ENCODE measurements around the gene FOXF2. TPM values are rescaled to one million over a fixed set of nuclear protein-coding genes. Genes with fewer than 3 reads are reported as not detected.

FOXF2 gene
- polyA plus RNA-seq, 5 donors, result 56.7 to 78.3 (median 62.7) TPM

DNA sequence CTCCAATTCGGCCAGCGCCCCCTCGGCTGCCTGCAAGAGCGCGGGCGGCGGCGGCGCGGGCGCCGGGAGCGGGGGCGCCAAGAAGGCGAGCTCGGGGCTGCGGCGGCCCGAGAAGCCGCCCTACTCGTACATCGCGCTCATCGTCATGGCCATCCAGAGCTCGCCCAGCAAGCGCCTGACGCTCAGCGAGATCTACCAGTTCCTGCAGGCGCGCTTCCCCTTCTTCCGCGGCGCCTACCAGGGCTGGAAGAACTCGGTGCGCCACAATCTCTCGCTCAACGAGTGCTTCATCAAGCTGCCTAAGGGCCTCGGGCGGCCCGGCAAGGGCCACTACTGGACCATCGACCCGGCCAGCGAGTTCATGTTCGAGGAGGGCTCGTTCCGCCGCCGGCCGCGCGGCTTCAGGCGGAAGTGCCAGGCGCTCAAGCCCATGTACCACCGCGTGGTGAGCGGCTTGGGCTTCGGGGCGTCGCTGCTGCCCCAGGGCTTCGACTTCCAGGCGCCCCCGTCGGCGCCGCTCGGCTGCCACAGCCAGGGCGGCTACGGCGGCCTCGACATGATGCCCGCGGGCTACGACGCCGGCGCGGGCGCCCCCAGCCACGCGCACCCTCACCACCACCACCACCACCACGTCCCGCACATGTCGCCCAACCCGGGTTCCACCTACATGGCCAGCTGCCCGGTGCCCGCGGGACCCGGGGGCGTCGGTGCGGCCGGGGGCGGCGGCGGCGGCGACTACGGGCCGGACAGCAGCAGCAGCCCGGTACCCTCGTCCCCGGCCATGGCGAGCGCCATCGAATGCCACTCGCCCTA is 963 bp downstream of the FOXF2 start:
- DNase-seq, result no peak

DNA sequence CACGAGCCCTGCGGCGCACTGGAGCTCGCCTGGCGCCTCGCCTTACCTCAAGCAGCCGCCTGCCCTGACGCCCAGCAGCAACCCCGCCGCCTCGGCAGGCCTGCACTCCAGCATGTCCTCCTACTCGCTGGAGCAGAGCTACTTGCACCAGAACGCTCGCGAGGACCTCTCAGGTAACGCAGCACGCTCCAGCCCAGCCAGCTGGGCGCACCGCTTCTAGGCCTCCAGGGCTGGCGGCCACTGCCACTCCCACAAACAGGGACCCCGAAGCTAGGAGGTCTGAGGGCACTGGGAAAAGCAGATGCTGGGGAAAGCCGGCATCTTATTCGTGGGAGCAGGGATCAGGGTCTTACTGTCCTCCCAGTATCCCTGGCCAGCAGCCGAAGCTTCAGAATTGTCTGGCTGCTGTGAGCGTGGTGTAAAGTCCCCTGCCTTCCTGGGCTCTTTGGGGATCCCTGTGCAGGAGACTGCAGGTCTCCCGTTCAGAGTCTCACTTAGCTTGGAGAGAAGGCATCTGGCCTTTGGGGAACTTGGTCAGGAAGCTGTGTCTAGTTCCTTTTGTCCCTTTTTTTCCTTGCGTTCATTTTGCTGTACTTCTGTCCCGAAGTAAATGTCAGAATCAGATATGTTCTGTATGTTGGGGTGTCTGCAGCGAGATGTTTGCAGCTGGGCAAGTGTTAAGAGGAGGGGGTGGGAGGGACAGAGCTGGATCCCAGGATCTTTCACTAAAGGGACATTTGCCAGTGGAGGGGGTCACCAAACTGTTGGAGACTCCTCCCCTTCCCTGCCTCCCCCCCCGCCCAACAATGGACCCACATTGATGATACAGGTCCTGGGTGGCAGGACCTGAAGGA is 1.8 kb downstream of the FOXF2 start:
- DNase-seq, result no peak

DNA sequence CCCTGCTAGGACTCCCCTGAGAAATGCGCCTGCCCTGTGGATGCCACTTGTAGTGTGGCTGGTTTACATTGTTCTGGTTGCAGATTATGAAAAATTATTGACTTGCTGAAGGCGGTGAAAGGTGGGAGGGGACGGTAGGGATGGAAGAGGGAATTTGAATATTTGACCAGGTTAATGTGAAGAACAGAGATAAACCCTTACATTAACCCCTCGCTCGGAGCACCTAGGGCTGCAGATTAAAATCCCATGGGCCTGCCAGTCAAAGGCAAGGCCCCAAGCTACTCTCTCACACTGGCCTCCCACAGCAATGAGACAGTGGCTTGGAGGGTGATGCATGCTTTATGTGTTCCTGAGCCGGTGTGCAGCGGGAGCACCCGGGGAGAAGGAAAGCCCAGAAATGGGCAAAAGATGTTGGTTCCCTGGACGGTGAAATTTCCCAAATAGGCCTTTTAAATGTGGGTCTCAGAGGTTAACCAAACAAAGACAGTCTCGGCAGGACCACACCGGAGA is 2.5 kb downstream of the FOXF2 start:
- no peak for DNase-seq

DNA sequence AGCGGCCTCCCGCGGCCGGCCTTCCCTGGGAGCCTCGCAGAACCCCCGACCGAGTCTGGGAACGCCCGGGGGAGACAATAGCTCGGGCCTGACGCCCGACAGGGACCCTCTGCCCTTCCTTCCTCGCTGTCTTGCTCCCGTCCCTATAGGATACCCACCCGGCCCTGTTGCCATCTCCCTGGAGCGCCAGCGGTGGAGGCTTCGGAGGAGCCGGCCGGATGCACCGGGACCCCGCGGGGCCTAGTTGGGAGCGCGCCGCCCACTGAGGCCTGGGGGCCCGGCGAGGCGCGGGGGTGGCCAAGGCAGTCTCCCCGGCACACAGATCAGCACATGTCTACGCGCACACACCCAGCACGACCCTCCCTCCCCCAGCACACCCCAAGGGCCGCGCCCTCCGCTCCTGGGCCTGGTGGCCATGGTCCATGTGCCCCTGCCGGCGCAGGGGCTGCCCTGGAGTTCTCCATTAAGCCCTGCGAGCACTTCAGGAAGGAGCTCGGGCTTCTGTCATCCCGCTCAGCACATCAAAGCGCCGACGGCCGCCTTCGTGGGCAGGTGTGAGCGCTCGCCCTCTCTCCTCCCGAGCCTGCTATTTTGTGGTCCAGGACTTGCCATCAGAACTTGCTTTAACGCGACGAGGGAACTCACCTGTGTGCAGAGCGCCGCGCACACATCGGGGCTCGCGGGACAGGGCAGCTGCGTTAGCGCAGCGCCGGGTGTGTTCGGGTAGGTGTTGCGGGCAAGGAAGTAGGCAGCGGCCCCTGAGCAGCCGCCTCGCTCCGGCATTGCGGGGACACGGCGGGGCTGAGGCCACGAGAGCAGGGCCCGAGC is 3.7 kb downstream of the FOXF2 start:
- peak in 1 of 2 donors; percentile 30 for DNase-seq

DNA sequence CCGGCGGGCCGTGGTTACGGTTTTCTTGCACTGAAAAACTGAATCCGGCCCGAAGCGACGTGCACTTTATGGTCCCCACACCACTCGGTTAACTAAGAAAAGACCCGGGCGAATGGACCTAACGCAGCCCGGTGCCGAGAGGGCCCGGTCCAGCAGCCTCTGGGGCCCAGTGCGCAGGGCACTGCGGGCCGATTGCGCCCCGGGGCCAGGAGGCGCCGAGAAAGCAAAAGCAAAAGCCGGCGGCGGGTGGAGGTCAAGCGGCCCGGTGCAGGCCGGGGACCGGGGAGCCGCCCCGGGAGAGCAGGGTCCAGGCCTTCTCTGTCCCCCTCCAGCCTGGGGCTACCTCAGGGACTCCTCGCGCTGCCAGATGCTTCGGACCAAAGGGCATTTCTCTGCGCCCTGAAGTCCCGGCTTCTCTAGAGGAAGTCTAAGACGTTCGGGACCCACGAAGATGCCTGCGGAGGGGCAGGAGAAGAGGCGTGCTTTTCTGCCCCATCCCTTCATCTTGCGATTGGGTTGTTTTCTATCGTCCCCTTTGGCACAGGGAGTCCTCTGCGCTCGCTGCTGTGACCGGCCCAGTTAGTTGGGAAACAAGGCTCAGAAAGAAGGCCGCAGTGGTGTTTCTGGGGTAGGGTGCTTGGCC is 4.4 kb downstream of the FOXF2 start:
- peak in 1 of 2 donors; percentile 45 for DNase-seq

DNA sequence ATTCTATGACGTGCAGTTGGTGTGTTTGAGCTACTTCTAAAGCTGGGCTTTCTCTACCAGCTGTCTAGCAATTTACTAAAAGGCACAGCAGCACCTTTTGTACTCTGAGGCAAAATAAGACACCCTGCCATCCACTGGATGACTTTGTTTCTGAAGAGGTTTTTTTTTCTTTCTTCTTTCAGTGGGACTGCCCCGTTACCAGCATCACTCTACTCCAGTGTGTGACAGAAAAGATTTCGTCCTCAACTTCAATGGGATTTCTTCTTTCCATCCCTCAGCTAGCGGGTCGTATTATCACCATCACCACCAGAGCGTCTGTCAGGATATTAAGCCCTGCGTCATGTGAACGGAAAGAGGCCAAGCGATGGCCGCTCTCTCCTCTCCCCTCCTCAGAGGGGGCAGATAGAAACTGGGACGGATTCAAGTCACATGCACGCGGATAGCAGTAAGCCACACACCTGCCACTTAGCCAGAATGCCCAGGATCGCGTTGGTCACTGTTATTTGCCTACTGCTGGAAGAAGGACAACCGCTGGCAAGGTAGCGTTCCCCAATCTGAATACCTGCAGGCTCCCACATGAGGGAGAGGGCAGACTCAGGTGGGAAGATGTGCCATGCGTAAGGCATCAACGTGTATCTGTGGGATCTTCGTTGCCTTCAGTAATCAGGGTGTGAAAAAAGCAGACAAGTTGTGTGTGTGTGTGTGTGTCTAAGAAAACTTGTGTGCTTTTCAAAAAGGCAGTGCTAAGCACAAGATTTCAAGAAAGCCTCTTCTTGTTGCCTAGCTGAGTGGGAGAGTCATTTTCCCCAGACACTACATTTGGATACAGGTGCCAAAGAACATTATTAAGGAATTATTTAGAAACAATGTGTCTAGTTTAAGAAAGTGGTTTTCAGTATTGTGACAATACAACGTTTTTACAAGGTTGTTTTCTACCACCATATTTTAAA is 5.4 kb downstream of the FOXF2 start:
- DNase-seq, result peak; percentile 25 to 52

DNA sequence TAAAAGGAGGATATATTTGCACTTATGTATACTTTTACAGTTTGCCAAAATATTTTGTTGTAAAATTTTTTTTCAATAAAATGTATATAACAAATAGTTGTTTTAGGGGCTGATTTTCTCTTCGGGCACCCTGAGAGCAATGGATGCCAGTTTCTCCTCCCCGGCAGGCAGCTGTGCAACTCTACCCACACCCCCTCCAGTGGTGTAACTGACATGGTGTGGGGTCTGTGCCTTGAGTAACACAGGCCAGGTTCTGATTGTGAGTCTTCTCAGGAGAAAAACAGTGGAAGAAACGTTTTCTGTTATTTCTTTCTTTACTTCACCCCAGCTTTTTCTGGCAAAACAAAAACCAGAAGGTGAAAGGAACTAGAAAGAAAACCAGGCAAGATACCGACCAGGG is 6.1 kb downstream of the FOXF2 start:
- DNase-seq, result no peak

DNA sequence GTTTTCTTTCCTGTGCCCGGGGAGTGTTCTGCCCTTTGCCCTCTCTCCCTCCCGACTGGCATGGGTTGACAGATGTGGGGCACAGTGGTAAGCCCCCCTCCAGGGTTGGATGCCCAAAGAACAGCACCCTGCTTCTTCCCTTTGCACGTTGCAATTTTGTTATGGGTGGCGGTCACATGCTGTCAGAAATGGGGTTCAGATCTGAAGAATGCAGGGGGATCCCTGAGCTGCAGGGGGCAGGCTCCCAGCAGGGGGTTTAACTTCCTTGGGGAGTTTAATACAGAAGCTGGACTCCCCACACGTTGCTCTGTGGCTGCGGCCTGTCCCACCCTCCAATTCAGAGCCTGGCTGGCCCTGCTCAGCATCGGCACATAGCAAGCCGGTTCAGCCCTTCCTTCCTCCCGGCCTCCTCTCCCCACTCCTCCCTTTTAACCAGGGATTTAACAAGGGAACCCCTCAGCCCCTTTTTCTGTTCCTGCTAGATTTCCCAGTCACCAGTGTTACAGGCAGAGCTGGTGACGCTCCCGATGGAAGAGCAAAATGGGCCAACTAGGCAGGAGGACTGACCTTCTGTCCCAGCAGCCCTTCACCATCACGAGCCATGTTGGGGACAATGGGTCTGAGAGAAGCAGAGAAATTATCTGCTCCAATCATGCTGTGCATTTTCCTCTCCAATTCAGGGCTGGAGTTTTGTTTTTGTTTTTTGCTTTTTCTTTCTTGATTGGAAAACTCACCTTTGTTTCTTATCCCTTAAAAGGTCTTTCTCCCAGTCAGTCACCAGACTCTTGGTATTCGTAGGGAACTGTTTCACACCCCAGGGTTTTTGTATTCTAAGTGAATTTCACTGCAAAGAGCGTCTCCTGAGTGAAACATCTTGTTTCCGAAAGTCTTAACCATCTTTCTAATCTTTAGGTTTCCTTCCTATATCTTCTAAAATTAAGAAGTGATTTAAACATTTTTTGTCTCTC is 6.8 kb downstream of the FOXF2 start:
- DNase-seq, result no peak

DNA sequence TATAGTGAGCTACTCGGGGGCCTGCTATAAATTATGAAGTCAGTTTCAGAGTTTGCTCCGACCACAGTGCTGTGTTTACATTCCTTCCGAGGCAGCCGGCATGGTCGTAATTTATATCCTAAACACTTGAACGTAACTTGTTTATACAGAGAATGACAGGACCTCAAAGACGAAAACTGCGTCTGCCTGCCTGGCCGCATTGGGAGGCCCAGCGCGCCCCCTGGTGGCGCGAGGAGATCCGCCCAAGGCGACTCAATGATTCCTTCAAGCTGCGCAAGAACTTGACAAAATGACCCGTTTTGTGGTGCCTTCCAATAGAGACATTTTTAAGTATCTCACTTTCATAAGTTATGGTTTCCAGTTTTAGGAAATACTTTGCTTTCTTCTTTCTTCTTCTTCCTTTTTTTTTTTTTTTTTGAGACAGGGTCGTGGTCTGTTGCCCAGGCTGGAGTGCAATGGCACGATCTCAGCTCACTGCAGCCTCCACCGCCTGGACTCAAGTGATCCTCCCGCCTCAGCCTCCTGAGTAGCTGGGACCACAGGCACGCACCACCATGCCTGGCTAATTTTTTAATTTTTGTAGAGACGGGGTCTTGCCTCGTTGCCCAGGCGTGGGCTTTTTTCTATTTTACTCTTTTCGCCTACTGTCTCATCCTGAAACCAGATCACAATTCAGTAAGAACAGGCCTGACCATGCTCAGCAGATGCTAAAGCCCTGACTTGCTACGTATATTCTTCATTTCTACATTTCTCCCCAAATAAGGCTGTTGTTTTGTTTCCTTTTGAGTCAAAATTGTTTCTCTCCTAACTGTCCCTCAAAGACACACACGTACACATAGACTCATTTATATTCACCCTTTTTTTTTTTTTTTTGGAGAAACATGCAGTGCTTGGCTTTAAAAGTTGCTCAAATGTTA is 7.8 kb downstream of the FOXF2 start:
- peak; percentile 89 to 92 for DNase-seq

DNA sequence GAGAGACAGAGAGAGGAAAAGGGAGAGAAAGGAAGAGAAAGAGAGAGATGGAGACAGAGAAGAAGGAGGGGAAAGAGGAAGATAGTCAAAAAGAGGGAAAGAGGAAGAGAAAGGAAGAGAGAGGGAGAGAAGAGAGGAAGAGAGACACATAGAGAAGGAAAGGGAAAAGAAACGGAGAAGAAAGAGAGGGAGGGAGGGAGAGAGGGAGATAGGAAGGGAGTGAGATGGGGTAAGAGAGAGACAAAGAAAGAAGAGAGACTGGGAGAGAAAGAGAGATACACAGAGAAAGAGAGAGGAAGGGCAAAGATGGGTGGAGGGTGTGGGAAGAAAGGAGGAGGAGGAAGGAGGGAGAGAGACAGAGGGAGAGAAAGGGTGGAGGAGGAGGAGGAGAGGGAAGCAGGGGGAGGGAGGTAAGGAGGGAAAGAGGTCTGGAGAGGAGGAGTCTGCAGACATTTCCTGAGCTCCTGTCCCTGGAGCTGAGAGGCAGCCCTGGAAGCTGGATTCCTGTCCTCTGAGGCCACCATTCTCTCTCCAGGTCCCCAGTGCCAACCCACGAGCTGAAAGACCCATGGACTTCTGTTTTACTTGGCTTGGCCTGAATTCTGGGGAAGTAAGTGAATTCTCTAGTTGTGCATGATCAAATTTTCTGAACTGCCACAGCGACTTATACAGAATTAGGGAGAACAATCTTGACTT is 9.9 kb downstream of the FOXF2 start:
- no peak for DNase-seq

DNA sequence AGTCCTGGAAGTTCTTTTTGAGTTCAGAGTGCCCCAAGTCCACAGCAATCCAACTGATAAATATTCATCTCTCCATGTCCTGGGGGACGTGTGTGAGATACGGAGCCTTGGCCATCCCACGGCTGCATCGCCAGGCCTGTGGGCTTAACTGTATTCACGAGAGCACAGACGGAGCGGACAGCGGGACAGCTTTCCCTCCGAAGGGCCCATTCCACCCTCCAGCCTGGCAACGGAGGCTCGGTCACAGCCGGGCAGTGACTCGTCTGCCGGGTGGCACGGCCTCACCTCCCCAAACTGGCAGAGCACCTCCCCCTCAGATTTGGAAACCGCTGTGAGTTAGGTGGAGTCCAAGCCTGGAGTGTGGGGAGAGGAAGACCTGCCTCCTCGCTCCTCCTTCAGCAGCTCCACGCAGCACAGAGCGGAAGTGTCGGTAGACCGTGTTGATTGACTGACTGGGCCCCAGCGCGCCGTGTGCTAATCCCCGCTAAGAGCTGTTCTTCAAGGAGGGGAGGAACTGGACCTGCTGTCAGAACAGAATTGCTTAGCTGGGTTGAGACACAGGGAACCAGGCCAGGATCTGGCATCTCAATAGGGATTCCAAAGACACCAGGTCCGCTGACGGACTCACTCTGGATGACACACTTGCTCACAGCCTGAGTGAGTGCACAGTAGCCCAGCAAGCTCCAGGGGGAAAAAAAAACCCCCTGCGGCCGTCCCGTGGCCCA is 10.9 kb downstream of the FOXF2 start:
- no peak for DNase-seq

DNA sequence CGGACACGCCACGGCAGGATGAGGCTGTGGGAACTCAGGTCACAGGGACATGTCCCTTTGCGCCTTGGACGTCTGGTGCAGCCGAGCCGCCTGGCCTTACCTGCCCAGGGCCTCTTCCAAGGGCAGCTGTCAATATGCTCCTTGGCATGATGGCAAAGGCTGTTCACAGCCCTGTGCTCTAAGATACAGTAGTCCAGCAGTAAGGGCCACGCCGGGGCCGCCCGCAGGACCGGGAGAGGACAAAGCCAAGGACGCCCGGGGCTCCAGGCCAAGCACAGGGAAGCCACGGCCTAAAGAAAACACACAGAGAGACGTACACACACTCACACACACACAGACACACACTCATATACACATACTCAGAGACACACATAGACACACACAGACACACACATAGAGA is 13.0 kb downstream of the FOXF2 start:
- DNase-seq, result no peak

DNA sequence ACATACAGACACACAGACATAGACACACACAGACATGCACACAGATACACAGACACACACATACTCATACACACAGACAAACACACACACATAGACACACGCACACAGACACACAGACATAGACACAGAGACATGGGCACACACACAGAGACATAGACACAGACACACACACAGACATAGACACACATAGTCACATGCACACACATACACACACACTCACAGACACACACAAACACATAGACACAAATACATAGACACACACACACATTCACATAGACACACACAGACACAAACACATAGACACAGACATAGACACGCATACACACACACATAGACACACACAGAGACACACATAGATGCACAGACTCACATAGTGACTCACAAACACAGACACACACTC is 13.5 kb downstream of the FOXF2 start:
- DNase-seq, result no peak

DNA sequence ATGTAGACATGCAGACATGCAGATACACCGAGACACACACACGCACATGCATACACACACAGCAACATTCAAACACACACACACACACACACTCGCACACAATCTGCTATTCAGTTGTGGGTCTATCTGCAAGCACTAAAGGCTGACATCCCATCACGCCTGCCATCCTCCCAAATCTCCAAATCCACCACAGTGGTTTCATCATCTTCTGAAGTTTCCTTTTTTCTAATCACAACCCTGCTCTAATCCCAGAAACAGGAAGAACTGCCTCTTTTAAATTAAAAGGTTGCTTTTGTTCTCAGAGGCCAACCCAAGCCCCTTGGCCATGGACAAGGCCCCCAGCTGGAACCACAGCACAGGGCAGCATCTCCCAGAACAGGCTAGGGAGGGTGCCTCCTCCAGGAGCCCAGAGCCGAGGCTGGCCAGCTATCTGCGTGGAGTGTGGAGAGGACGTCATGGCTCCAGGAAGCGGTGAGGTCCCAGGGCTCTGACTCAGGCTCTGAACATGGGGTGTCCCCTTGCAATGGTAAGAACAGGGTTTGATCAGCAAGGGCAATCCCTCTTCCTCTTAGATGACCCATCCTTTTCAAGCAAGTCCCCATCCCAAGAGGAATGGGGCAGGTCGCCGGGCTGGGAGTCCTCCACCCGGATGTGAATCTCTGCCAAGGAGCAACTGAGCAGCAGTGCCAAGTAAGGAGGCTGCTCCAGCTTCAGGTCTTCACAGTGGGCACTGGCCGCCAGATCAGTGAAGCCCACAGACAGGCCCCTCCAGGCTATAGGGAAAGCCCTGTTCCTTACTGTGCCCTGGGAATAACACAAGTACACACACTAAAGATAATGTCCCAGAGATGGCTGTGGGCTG is 14.7 kb downstream of the FOXF2 start:
- no peak for DNase-seq

DNA sequence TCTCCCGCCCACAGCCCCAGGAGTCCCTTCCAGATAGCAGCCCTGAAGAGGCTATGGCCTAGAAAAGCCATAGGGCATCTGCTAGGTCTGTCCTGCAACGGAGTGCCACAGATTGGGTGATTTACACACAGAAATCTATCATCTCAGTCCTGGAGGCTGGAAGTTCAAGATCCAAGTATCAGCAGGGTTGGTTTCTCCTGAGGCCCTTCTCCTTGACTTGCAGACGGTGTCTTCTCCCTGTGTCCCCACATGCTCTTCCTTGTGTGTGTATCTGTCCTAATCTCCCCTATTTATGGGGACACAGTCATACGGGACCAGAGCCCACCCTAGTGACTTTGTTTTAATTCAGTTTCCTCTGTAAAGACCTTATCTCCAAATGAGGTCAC is 15.3 kb downstream of the FOXF2 start:
- no peak for DNase-seq

Measured in right lung (tissue), 5 donors.